ENCODE measurements around the gene HEATR3. TPM values are rescaled to one million over a fixed set of nuclear protein-coding genes. Genes with fewer than 3 reads are reported as not detected.

Gene HEATR3, protein sequence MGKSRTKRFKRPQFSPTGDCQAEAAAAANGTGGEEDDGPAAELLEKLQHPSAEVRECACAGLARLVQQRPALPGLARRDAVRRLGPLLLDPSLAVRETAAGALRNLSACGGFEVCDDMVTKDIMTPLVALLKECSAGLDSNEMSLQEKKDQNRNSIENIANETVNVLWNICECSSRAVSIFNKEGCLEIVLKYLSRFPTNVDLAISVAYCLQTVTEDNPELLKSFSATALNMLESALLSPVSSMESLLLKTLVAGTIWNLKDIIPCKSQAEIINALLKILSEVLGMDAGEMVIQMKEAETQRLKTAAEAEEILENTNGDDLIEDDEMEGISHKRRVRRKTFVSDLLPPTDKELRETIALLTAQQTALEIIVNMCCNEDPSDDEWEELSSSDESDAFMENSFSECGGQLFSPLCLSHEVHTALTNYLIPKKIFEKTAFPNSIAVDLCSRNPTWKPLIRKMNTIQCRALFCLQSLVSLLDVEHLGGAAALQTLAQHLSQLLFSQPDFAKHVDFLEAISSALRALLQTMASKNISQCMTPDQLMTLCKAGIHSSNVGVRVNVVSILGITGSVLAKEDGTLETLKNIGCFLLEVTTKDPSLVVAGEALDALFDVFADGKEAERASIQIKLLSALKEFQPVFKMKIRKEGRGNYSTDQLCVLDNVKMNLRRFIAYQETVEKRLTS
- total RNA-seq = 11.4 and 11.7 TPM in 2 replicates

DNA sequence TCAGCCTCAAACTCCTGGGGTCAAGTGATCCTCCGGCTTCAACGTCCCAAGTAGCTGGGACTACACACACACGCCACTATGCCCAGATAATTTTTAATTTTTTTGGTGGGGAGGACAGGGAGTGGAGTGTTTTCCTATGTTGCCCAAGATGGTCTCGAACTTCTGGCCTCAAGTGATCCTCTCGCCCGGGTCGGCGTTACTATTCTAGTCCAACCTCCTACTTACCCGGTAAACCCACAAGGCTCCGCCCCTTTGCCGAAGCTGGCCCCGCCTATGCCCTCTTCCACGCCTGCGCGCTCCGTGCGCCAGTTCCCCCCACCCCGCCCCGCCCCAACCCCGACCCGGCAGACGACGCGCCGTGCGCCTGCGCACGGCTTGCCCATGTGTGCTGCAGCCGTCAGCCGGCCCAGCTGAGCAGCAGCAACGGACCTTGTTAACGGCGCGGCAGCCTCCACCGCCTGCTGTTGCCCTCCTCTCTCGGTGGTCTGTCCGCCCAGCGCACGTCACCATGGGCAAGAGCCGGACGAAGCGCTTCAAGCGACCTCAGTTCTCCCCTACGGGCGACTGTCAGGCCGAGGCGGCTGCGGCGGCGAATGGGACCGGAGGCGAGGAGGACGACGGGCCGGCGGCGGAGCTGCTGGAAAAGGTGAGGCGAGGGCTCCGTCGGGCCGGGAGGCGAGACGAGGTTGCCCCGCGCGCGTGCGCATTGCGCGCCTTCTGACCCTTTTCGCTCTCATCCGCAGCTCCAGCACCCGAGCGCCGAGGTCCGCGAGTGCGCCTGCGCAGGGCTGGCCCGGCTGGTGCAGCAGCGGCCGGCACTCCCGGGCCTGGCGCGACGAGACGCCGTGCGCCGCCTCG, at the start of gene HEATR3:
HEATR3 (plus strand) TSS at position 347 of the 858 bp plus-strand sequence; CDS start at position 509, 162 bp downstream.

DNA sequence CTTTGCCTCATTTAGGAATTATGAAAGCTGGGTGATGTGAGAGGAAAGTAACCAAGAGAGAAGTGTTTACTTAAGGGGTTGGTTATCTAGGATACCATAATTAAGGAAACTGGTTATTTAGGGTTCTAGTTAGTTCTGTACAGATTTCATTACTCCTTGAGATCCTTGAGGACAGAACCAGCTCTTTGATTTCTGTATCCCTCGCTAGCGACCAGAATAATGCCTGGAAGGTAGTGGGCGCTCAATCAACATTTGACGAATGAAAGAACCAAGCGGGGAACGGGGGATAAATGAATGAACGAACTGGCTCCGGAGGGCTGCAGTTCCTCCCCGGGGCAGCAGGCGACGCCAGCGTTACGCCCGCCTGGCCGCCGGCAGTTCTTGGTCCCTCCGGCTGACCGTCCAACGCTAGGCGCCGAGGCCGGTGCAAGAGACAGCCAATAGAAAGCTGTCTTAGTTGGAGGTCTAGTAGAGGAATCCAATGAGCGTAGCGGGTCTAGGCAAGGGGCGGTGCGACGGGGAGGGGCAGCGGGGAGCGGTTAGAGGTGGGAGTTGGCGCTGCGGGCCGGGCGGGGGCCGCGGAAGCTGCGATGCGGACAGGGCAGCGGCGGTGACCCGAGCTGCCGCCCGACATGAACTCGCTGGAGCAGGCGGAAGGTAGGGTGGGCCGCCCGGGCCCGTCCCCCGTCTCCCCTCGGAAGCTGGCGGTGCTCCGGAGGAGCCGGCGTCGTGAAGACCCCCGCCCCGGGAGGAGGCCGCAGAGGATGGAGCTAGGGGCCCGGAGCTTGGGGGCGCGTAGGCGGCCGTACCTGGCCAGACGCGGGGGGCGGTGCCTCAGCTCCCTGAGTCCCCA, 40.9 kb upstream of the HEATR3 start, which contains the start of gene CNEP1R1:
CNEP1R1 (plus strand) TSS at position 542 of the 853 bp plus-strand sequence; CDS start at position 633, 91 bp downstream.

DNA sequence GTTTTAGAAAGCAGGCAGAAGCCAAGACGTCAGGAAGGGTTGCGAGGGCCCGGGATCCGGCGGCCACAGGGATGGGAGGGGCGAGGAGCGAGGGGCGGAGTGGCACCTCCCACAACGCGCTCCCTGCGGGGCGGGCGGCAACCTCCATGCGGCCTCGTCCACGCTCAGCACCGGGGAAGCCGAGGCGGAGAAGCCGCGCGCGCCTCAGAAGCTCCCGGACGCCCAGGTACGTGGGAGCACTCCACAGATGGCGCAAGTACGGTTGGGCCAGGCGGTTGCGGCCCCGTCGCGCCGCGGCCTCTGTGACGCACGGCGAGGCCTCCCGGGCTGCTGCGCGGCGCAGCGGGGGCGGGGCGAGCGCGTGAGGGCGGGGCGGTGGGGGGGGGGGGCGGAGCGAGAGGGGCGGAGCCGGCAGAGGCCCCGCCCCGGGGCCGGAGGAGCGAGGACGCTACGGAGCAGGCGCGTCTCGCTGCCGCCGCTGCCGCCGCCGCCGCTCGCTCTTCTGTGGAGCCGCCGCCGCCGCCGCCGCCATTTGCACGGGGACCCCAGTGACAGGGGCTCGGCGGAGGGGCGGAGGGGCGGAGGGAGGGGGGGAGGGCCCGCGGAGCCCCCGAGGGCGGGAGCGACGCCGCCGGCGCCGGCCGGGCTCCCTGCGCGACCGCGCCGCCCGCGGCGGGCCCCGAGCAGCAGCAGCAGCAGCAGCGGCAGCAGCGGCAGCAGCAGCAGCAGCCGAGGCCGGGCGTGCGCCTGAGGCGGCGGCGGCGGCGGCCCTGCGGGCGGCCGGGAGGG, 87.2 kb downstream of the HEATR3 start, which contains the start of gene TENT4B:
TENT4B (plus strand) TSS at position 500 of the 789 bp plus-strand sequence. CDS start 316 bp downstream, outside the sequence.

Other genes starting within 250 kb of the HEATR3 start
- gene ZNF423, start 209.9 kb upstream of the HEATR3 start, total RNA-seq = 0.63 and 0.69 TPM in 2 replicates
- gene CNEP1R1, start 40.7 kb upstream of the HEATR3 start, total RNA-seq = 21.6 and 23.6 TPM in 2 replicates
- 6.1 and 6.2 TPM in 2 replicates for gene TENT4B, start 87.3 kb downstream of the HEATR3 start, total RNA-seq
- 46.8 and 57.4 TPM in 2 replicates for gene ADCY7, start 200.6 kb downstream of the HEATR3 start, total RNA-seq

Data from bronchial smooth muscle cell (primary cell).